ENCODE results near the gene ATP13A4. TPM values are rescaled to one million over a fixed set of nuclear protein-coding genes. Genes with fewer than 3 reads are reported as not detected.

The ATP13A4 gene
- total RNA-seq, result 0.74 and 2.3 TPM in 2 replicates

- DNase-seq (ENCODE audit: low spot score), result no peak
- Mint-ChIP-seq H3K27ac (no peak within 1 kb of the TSS), H3K27me3 (ENCODE audit: low read depth) (no peaks in the 10 kb centered on the region), H3K4me1 (ENCODE audit: low read depth) (peaks cover 1% of the 10 kb centered on the region), H3K9me3 (no peaks in the 10 kb centered on the region), H3K36me3 (ENCODE audit: low read depth) (no peaks in the 10 kb centered on the region), H3K4me3 (ENCODE audit: low read depth) (no peak within 1 kb of the TSS)
- intact Hi-C loops (cut with micrococcal nuclease), result no loop called here
Measured at GRCh38 chr3:193554811-193555210, at the start of gene ATP13A4. Gene ATP13A4 (minus strand): TSS chr3:193554895. CDS start chr3:193554799, 96 bp downstream.

GRCh38 chr3:193599393-193599792 is 44.7 kb upstream of the ATP13A4 start:
- intact Hi-C loops (cut with micrococcal nuclease), result loop anchor here (10.0 kb wide), 1 partner anchor 535 kb away; the partner anchor contains the start of gene HES1
- H3K36me3 Mint-ChIP-seq (ENCODE audit: low read depth), result peaks cover 60% of the 10 kb centered on the region
- H3K9me3 Mint-ChIP-seq, result no peaks in the 10 kb centered on the region
- no peak for DNase-seq (ENCODE audit: low spot score)
- H3K27me3 Mint-ChIP-seq (ENCODE audit: low read depth), result no peaks in the 10 kb centered on the region
- peaks cover 44% of the 10 kb centered on the region for H3K4me1 Mint-ChIP-seq (ENCODE audit: low read depth)
- H3K27ac Mint-ChIP-seq, result peak overlapping the region; percentile 64
- H3K4me3 Mint-ChIP-seq (ENCODE audit: low read depth), result peak overlapping the region; percentile 9

GRCh38 chr3:193598202-193598601 is 43.5 kb upstream of the ATP13A4 start:
- Mint-ChIP-seq H3K9me3 (no peaks in the 10 kb centered on the region), H3K27ac (peak overlapping the region; percentile 4)

GRCh38 chr3:193595939-193596487 is 41.3 kb upstream of the ATP13A4 start:
- H3K9me3 Mint-ChIP-seq, result no peaks in the 10 kb centered on the region
- H3K27me3 Mint-ChIP-seq (ENCODE audit: low read depth), result no peaks in the 10 kb centered on the region
- intact Hi-C loops (cut with micrococcal nuclease), result loop anchor here (1.0 to 10.0 kb wide), 2 partner anchors 10 to 539 kb away; partner anchors contain the start of gene HES1
- peaks cover 55% of the 10 kb centered on the region for H3K36me3 Mint-ChIP-seq (ENCODE audit: low read depth)
- H3K27ac Mint-ChIP-seq, result no peak overlapping the region
- peaks cover 57% of the 10 kb centered on the region for H3K4me1 Mint-ChIP-seq (ENCODE audit: low read depth)
- peak overlapping the region; percentile 22 for H3K4me3 Mint-ChIP-seq (ENCODE audit: low read depth)
- no peak for DNase-seq (ENCODE audit: low spot score)

More at GRCh38 chr3:193598202-193598601, 43.5 kb upstream of the ATP13A4 start:
- DNase-seq (ENCODE audit: low spot score), result no peak
- peaks cover 45% of the 10 kb centered on the region for H3K4me1 Mint-ChIP-seq (ENCODE audit: low read depth)
- intact Hi-C loops (cut with micrococcal nuclease), result loop anchor here (10.0 kb wide), 1 partner anchor 537 kb away; the partner anchor contains the start of gene HES1
- no peaks in the 10 kb centered on the region for H3K27me3 Mint-ChIP-seq (ENCODE audit: low read depth)
- H3K4me3 Mint-ChIP-seq (ENCODE audit: low read depth), result no peak overlapping the region
- peaks cover 62% of the 10 kb centered on the region for H3K36me3 Mint-ChIP-seq (ENCODE audit: low read depth)

GRCh38 chr3:193594946-193595689 is 40.4 kb upstream of the ATP13A4 start:
- H3K27me3 Mint-ChIP-seq (ENCODE audit: low read depth), result no peaks in the 10 kb centered on the region
- H3K4me1 Mint-ChIP-seq (ENCODE audit: low read depth), result peaks cover 56% of the 10 kb centered on the region
- no peaks in the 10 kb centered on the region for H3K9me3 Mint-ChIP-seq
- H3K4me3 Mint-ChIP-seq (ENCODE audit: low read depth), result peak overlapping the region; percentile 99
- H3K27ac Mint-ChIP-seq, result peak overlapping the region; percentile 52
- H3K36me3 Mint-ChIP-seq (ENCODE audit: low read depth), result peaks cover 46% of the 10 kb centered on the region
- no peak for DNase-seq (ENCODE audit: low spot score)
- intact Hi-C loops (cut with micrococcal nuclease), result loop anchor here (1.0 to 10.0 kb wide), 3 partner anchors 11 to 758 kb away; partner anchors contain the start of gene HES1

GRCh38 chr3:193593668-193594030 is 39.0 kb upstream of the ATP13A4 start:
- H3K4me3 Mint-ChIP-seq (ENCODE audit: low read depth), result peak overlapping the region; percentile 99
- no peaks in the 10 kb centered on the region for H3K27me3 Mint-ChIP-seq (ENCODE audit: low read depth)
- H3K36me3 Mint-ChIP-seq (ENCODE audit: low read depth), result peaks cover 32% of the 10 kb centered on the region
- no peaks in the 10 kb centered on the region for H3K9me3 Mint-ChIP-seq
- intact Hi-C loops (cut with micrococcal nuclease), result loop anchor here (1.0 to 10.0 kb wide), 3 partner anchors 541 to 756 kb away; partner anchors contain the start of gene HES1
- DNase-seq (ENCODE audit: low spot score), result peak; percentile 35
- peak overlapping the region; percentile 100 for H3K27ac Mint-ChIP-seq
- peaks cover 42% of the 10 kb centered on the region for H3K4me1 Mint-ChIP-seq (ENCODE audit: low read depth)

- Mint-ChIP-seq H3K4me3 (ENCODE audit: low read depth) (peak within 1 kb of the TSS; percentile 99), H3K4me1 (ENCODE audit: low read depth) (peaks cover 36% of the 10 kb centered on the region), H3K9me3 (no peaks in the 10 kb centered on the region), H3K36me3 (ENCODE audit: low read depth) (peaks cover 27% of the 10 kb centered on the region), H3K27me3 (ENCODE audit: low read depth) (no peaks in the 10 kb centered on the region), H3K27ac (peak within 1 kb of the TSS; percentile 100)
- peak; percentile 90 for DNase-seq (ENCODE audit: low spot score)
- intact Hi-C loops (cut with micrococcal nuclease), result loop anchor here (1.0 to 10.0 kb wide), 3 partner anchors 542 to 756 kb away; partner anchors contain the start of gene HES1
Measured at GRCh38 chr3:193592841-193593667, 38.4 kb upstream of the ATP13A4 start, which contains the start of gene OPA1. Gene OPA1 (plus strand): TSS chr3:193593208. CDS start chr3:193593378, 170 bp downstream.

- intact Hi-C loops (cut with micrococcal nuclease), result loop anchor here (5.0 to 10.0 kb wide), 2 partner anchors 545 to 753 kb away; partner anchors contain the start of gene HES1
- Mint-ChIP-seq H3K9me3 (no peaks in the 10 kb centered on the region), H3K4me3 (ENCODE audit: low read depth) (no peak overlapping the region), H3K27ac (no peak overlapping the region), H3K4me1 (ENCODE audit: low read depth) (peaks cover 22% of the 10 kb centered on the region), H3K27me3 (ENCODE audit: low read depth) (no peaks in the 10 kb centered on the region), H3K36me3 (ENCODE audit: low read depth) (peaks cover 5% of the 10 kb centered on the region)
- no peak for DNase-seq (ENCODE audit: low spot score)
Measured at GRCh38 chr3:193590088-193590856, 35.6 kb upstream of the ATP13A4 start.

- no peak for DNase-seq (ENCODE audit: low spot score)
- H3K27me3 Mint-ChIP-seq (ENCODE audit: low read depth), result no peaks in the 10 kb centered on the region
- H3K4me3 Mint-ChIP-seq (ENCODE audit: low read depth), result no peak overlapping the region
- no peaks in the 10 kb centered on the region for H3K9me3 Mint-ChIP-seq
- H3K36me3 Mint-ChIP-seq (ENCODE audit: low read depth), result peaks cover 5% of the 10 kb centered on the region
- intact Hi-C loops (cut with micrococcal nuclease), result loop anchor here (5.0 to 10.0 kb wide), 2 partner anchors 545 to 752 kb away; partner anchors contain the start of gene HES1
- no peak overlapping the region for H3K27ac Mint-ChIP-seq
- H3K4me1 Mint-ChIP-seq (ENCODE audit: low read depth), result peaks cover 18% of the 10 kb centered on the region
Measured at GRCh38 chr3:193589616-193590015, 34.9 kb upstream of the ATP13A4 start.

- H3K4me3 Mint-ChIP-seq (ENCODE audit: low read depth), result no peak overlapping the region
- peaks cover 5% of the 10 kb centered on the region for H3K36me3 Mint-ChIP-seq (ENCODE audit: low read depth)
- intact Hi-C loops (cut with micrococcal nuclease), result no loop called here
- H3K9me3 Mint-ChIP-seq, result no peaks in the 10 kb centered on the region
- H3K27ac Mint-ChIP-seq, result no peak overlapping the region
- peaks cover 16% of the 10 kb centered on the region for H3K4me1 Mint-ChIP-seq (ENCODE audit: low read depth)
- H3K27me3 Mint-ChIP-seq (ENCODE audit: low read depth), result no peaks in the 10 kb centered on the region
- DNase-seq (ENCODE audit: low spot score), result no peak
Measured at GRCh38 chr3:193589129-193589528, 34.4 kb upstream of the ATP13A4 start.

GRCh38 chr3:193586526-193586925 is 31.8 kb upstream of the ATP13A4 start:
- H3K9me3 Mint-ChIP-seq, result no peaks in the 10 kb centered on the region
- no peaks in the 10 kb centered on the region for H3K36me3 Mint-ChIP-seq (ENCODE audit: low read depth)
- H3K4me1 Mint-ChIP-seq (ENCODE audit: low read depth), result peaks cover under 1% of the 10 kb centered on the region
- no peaks in the 10 kb centered on the region for H3K27me3 Mint-ChIP-seq (ENCODE audit: low read depth)
- DNase-seq (ENCODE audit: low spot score), result no peak
- no peak overlapping the region for H3K4me3 Mint-ChIP-seq (ENCODE audit: low read depth)
- intact Hi-C loops (cut with micrococcal nuclease), result no loop called here
- no peak overlapping the region for H3K27ac Mint-ChIP-seq

GRCh38 chr3:193585530-193585929 is 30.8 kb upstream of the ATP13A4 start:
- no peaks in the 10 kb centered on the region for H3K9me3 Mint-ChIP-seq
- DNase-seq (ENCODE audit: low spot score), result no peak
- H3K36me3 Mint-ChIP-seq (ENCODE audit: low read depth), result no peaks in the 10 kb centered on the region
- no peak overlapping the region for H3K27ac Mint-ChIP-seq
- intact Hi-C loops (cut with micrococcal nuclease), result no loop called here
- H3K4me3 Mint-ChIP-seq (ENCODE audit: low read depth), result no peak overlapping the region
- no peaks in the 10 kb centered on the region for H3K4me1 Mint-ChIP-seq (ENCODE audit: low read depth)
- H3K27me3 Mint-ChIP-seq (ENCODE audit: low read depth), result no peaks in the 10 kb centered on the region

All from activated T-helper 2 cell treated with anti-CD3 and anti-CD28 coated beads, Interferon-gamma antibody, Interleukin-2, Interleukin-4, amounts not matched to agents 10 μg/mL and 5 μg/mL and 100 μg/mL, durations not matched to agents 14 hours and 24 hours and 36 hours (primary cell).